Measurements from ENCODE around the gene PIGT. TPM values are rescaled to one million over a fixed set of nuclear protein-coding genes. Genes with fewer than 3 reads are reported as not detected.

Gene PIGT
- 73.9 to 102 TPM (median 98.5 TPM) in 5 replicates for total RNA-seq (2022; extraction: Qiagen RNA extraction; ENCODE audit: low read depth)

DNA sequence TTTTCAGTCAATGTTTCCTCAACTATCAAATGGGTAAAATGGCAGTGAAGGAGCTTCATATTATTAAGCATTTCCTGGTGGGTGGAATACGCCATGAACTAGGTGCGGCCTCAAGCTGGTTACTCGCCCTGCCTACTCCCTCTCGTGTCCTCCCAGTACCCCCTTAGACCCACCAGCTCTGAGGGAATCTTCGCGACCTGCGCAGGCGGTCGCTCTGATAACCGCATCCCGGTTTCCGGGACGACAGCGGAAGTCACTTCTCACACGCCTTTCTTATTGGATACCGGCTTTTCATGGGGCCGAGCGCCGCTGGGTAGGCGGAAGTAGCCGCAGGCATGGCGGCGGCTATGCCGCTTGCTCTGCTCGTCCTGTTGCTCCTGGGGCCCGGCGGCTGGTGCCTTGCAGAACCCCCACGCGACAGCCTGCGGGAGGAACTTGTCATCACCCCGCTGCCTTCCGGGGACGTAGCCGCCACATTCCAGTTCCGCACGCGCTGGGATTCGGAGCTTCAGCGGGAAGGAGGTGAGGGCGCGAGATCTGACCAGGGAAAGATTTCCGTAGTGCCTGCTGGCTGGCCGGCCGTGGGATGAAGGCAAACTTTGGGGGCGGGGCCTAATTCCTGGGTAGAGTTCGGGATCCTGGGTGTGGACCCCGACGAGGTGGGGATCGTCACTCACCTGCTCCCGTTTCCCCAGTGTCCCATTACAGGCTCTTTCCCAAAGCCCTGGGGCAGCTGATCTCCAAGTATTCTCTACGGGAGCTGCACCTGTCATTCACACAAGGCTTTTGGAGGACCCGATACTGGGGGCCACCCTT, at the start of gene PIGT:
TSS of gene PIGT (plus strand) at position 320 of the 816 bp plus-strand sequence. CDS start at position 336, 16 bp downstream.

DNA sequence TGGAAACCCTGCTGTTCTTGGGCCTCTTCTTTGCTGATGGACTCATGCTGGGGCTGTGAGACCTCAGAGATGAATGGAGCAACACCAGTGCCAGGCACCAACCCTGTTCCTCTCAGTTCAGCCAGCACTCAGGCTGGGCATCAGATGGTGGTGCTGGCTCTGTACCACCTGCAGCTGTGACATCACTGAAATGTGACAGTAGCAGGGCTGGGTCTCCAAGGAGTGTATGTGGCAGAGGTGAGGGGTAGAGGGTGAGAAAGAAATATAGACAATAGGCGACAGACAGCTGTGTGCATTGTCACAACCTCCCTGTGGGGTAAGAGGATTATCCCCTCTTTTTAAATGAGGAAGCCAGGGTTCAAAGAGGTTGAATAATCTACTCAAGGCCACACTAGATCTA, 37.8 kb upstream of the PIGT start, which contains the start of gene TP53TG5:
TSS of gene TP53TG5 (minus strand) at position 135 of the 400 bp plus-strand sequence. CDS start at position 46, 89 bp downstream.

GRCh38 chr20:45407783-45408645, 7.9 kb upstream of the PIGT start, which contains the start of gene DBNDD2:
TSS of gene DBNDD2 (plus strand) at chr20:45408289. CDS start at chr20:45408468, 179 bp downstream.

GRCh38 chr20:45469336-45470261, 53.7 kb downstream of the PIGT start, which contains the start of gene WFDC2:
TSS of gene WFDC2 (plus strand) at chr20:45469753. CDS start at chr20:45469782, 29 bp downstream.

Other genes starting within 250 kb of the PIGT start
- gene PI3, start 241.2 kb upstream of the PIGT start, total RNA-seq (2022; extraction: Qiagen RNA extraction; ENCODE audit: low read depth) = 2.5 to 3.8 TPM (median 2.9 TPM) in 5 replicates
- not detected in 5 replicates for gene SEMG1, start 209.1 kb upstream of the PIGT start, total RNA-seq (2022; extraction: Qiagen RNA extraction; ENCODE audit: low read depth)
- not detected in 5 replicates for gene SEMG2, start 194.8 kb upstream of the PIGT start, total RNA-seq (2022; extraction: Qiagen RNA extraction; ENCODE audit: low read depth)
- gene SLPI, start 161.6 kb upstream of the PIGT start, total RNA-seq (2022; extraction: Qiagen RNA extraction; ENCODE audit: low read depth) = 8.3 to 13.8 TPM (median 9.4 TPM) in 5 replicates
- not detected in 5 replicates for gene RBPJL, start 109.3 kb upstream of the PIGT start, total RNA-seq (2022; extraction: Qiagen RNA extraction; ENCODE audit: low read depth)
- 0.13 to 0.19 TPM in 2 of 5 replicates, not detected in the others for gene MATN4, start 107.8 kb upstream of the PIGT start, total RNA-seq (2022; extraction: Qiagen RNA extraction; ENCODE audit: low read depth)
- gene SDC4, start 67.7 kb upstream of the PIGT start, total RNA-seq (2022; extraction: Qiagen RNA extraction; ENCODE audit: low read depth) = 103 to 119 TPM (median 118 TPM) in 5 replicates
- gene SYS1, start 53.0 kb upstream of the PIGT start, total RNA-seq (2022; extraction: Qiagen RNA extraction; ENCODE audit: low read depth) = 19.4 to 31.5 TPM (median 30.5 TPM) in 5 replicates
- gene TP53TG5, start 37.8 kb upstream of the PIGT start, total RNA-seq (2022; extraction: Qiagen RNA extraction; ENCODE audit: low read depth) = not detected in 5 replicates
- 25.4 to 28.8 TPM (median 27.3 TPM) in 5 replicates for gene DBNDD2, start 7.9 kb upstream of the PIGT start, total RNA-seq (2022; extraction: Qiagen RNA extraction; ENCODE audit: low read depth)
- gene WFDC2, start 53.6 kb downstream of the PIGT start, total RNA-seq (2022; extraction: Qiagen RNA extraction; ENCODE audit: low read depth) = not detected in 5 replicates
- not detected in 5 replicates for gene SPINT3, start 99.5 kb downstream of the PIGT start, total RNA-seq (2022; extraction: Qiagen RNA extraction; ENCODE audit: low read depth)
- not detected in 5 replicates for gene WFDC6, start 123.3 kb downstream of the PIGT start, total RNA-seq (2022; extraction: Qiagen RNA extraction; ENCODE audit: low read depth)
- gene EPPIN, start 131.3 kb downstream of the PIGT start, total RNA-seq (2022; extraction: Qiagen RNA extraction; ENCODE audit: low read depth) = not detected in 5 replicates
- not detected in 5 replicates for gene WFDC8, start 163.1 kb downstream of the PIGT start, total RNA-seq (2022; extraction: Qiagen RNA extraction; ENCODE audit: low read depth)
- gene WFDC10A, start 213.6 kb downstream of the PIGT start, total RNA-seq (2022; extraction: Qiagen RNA extraction; ENCODE audit: low read depth) = not detected in 5 replicates
- not detected in 5 replicates for gene WFDC9, start 215.1 kb downstream of the PIGT start, total RNA-seq (2022; extraction: Qiagen RNA extraction; ENCODE audit: low read depth)